Transverse colon (tissue), 4 donors: ENCODE results near the gene RNF144A.

Source experiments
- CTCF ChIP-seq, 5 experiments: fragments of 200-600 bp in 3 of 5; fragments of 450-650 bp in 2 of 5; sonication (generic) in 3 of 5; IDR thresholded peaks; 1 replicate in 2 of 5; 2 replicates in 3 of 5; pipeline ENCODE4 v1.5.1; 2016 to 2017; ENCODE audit warnings: antibody characterized with exemption in 5 of 5, inconsistent platforms in 3 of 5, mild to moderate bottlenecking in 2 of 5, moderate library complexity in 1 of 5
- POLR2A ChIP-seq: fragments of 450-650 bp; IDR thresholded peaks from one replicate; pipeline ENCODE4 v1.6.1; 2016; ENCODE audit warnings: antibody characterized with exemption, mild to moderate bottlenecking, moderate library complexity
- POLR2AphosphoS5 ChIP-seq, 3 donors: sonication (generic); formaldehyde crosslinking; IDR thresholded peaks; one replicate each; pipeline ENCODE4 v1.6.1; 2016; ENCODE audit warnings: antibody characterized with exemption in 3 of 3

GRCh38 chr2:6923319-6923718 lies 6.1 kb downstream of the RNF144A start:
- TF ChIP-seq CTCF (IDR thresholded peaks at IDR 0.05): no peak
- no peak for TF ChIP-seq POLR2AphosphoS5 (IDR thresholded peaks at IDR 0.05)
- TF ChIP-seq POLR2A: no peak
